NCI-H1694 treated with DMSO at 0.1 percent for 48 hours (cell line): ENCODE results near the gene SLC12A8.

Experiments used
- DNase-seq: peaks from one replicate; lab custom pipeline; 2025; lab: John Stamatoyannopoulos, UW

SLC12A8 gene

DNA sequence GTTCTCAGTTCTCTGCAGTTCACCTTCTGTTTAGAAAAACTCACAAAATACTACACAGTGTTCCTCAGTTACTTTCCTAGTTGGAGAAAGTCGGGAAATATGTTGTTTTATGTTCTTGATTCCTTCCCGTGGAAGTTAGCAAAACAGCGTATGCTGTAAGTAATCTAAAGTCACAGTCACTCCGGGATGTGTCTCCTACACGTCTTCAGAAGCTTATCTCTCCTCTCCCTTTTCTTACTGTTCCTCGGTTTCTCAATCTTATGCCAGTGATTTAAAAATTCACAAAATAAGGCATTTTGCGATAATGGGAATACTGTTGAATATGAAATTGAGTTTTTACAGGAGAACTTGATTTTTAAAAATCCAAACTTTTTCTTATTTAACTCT lies 158.5 kb downstream of the SLC12A8 start:
- DNase-seq = no peak

DNA sequence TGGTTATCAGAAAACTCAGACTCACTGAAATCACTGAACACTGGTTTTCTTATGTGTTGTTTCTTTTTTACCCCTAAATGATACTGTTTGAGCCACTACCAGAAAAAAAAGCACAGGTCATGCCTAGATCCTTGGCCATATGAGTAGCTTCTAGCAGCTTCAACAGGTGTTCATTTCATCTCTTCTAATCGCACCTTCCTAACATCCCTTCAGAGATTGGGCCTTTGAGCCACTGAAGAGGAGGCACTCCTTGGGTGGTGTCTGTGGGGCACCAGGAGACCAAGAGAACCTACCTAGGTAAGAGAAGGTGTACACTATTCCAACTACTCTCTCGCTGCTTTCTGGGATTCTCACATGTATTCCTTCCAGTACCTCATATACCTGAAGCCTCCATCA lies 159.2 kb downstream of the SLC12A8 start:
- DNase-seq = no peak

DNA sequence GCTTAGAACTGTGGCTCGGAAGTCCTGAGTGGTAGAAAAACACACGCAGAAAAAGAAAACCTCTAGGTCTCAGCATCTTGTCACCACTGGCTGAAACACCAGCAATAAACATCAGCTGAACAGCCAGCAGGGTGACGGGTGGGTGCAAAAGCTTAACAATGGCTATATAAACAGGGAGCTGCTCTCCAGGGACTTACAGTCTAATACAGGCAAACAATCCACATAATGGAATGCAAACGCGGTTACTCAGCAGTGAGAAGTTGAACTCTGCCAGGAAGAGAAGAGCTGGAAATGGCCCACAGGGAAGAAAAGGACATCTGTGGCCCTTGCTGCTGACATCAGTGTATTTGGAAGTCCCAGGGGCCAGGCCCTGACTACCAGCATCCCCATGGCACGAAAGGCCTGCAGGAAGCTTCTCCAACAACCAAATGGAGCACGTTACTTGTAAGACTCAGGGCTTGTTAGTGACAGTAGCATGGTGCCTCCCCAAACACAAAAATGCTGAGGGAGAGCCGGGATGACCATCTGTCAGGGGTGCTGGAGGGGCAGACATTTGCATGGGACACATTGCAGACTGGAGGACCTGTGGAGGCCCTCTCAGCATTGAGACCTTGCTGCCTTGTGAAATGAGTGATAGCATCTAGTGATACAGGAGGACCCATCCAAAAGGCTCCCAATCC lies 159.8 kb downstream of the SLC12A8 start:
- no peak for DNase-seq

DNA sequence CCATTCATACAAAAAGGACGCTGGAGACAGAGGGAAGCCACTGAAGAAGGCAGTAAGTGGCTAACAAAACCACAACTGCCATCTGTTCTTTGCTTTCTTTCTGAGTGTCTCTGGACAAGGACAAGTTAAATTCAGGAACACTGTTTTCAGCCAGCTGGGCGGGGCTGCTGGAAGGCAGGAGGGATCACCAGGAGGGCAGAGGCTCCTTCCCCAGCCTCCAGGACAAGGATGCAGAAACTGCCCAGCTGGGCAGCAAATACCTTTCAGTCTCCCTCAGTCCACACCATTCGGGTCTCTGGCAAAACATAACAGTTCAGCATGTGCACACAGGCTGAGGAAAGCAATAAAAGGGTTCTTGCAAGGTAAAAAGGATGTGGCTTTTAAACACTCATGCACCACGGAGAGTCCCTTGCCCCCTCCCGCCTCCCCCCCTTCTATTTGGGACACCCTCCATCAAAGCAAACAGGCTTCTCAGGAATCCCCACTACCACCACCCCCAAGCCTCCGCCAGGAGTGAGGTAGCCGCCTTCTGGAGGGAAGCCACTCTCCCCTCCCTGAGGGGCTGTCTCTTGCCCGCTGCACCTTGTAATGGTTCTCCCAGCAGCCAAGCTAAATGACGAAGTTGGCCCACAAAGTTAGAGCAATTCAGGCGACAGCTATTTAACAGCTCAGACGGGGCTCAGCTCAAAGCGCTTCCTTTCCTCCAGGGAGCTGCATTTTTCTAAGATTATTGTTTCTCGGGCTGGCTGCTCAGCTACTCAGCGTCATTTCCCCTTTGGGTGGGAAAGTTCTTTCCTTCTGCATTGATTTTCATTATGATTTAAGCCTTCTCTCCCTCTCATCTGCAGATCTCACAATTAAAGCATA lies 160.6 kb downstream of the SLC12A8 start:
- DNase-seq = no peak

DNA sequence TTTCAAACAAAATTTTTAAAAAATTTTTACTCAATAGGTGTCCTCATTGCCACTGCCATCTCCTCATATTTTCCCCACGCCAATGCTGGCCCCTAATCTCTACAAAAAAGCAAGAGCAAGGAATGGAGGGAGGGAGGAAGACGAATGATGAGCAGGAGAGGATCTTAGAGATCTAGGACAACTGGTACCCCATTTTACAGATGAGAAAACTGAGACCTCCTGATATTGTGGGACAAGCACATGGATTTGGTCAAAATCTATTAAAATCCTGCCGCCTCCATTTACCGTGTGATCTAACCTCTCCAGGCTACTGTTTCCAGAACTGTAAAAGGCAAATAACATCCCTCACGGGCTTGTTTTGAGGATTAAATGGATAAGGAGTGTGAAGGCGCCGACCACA lies 161.3 kb downstream of the SLC12A8 start:
- DNase-seq = no peak

DNA sequence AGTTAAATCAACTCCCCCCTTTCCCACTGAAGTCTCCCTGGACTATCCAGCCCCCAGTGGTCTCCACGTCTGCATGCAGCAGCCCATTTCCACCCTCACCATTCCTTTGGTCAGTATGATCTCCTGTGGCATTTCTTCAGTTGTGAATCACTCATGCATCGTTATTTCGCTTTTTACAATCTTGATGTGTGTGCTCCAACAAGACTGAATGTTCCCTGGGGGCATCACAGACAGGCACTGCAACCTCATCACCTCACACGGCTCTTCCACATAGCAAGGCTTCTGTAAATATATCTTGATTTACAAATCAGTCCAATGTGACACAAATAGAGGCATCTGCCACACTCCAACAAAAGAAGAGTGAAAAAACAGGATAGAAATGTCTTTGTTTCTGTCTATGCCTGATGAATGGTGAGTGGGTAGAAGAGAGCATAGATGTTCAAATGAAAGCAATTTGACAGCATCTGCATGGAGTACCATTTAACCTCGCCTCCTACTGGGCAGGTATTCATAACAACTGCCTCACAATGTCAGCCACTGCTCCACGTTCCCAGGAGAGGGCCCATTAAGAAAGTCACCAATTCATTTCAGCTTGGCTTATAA lies 162.0 kb downstream of the SLC12A8 start:
- no peak for DNase-seq

DNA sequence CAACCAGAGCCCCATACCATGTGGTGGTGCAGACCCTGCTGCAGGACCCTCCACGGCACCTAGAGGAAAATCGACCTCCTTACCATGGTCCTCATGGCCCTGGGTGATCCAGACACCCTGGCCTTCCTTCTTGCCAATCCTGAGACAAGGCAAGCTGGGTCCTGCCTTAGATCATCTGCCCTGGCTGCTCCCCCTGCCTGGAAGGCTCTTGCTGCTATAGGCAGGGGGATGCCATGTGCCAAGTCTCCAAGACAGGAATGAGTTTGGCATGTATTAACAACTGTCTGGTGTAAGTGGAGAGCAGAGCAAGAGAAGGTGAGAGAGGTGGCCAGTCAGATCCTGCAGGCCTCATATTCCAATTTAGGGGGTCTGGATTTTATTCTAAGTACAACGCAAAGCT lies 164.3 kb downstream of the SLC12A8 start:
- DNase-seq = no peak

DNA sequence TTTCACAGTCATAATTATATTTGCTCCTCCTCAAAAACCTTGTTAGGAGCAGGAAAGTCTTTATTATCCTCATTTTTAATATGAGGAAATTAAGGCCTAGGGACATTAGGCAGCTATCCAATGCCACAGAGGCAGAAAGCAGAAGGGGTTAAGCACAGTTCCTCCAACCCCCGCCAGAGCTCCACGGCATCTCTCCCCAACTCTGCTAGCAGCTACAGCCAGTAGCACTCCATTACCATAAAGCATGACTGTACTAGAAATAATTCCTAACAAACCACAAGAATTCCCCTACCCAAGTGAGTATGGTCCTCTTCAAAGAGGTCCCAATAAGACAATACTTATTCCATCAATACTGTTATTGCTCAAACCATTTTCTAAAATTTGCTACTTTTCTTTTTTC lies 166.6 kb downstream of the SLC12A8 start:
- no peak for DNase-seq

DNA sequence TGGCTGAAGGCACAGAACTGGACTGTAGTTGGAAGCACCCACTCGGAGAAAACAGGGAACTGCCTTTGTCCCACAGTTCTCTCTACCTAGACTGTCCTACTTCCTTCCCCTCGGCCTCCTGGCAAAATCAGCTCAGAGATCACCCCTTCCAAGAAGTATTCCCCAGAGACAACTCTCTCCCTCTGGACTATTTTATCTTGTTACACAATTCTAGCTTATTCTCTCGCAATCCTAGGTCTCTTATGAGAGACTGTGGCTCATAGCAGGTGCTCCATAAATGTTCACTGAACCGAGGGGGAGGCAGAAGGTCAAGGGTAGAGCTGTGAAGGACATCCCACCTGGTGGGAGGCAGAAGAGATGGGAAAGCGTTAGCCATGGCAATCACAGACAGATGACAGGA lies 167.4 kb downstream of the SLC12A8 start:
- DNase-seq = no peak

DNA sequence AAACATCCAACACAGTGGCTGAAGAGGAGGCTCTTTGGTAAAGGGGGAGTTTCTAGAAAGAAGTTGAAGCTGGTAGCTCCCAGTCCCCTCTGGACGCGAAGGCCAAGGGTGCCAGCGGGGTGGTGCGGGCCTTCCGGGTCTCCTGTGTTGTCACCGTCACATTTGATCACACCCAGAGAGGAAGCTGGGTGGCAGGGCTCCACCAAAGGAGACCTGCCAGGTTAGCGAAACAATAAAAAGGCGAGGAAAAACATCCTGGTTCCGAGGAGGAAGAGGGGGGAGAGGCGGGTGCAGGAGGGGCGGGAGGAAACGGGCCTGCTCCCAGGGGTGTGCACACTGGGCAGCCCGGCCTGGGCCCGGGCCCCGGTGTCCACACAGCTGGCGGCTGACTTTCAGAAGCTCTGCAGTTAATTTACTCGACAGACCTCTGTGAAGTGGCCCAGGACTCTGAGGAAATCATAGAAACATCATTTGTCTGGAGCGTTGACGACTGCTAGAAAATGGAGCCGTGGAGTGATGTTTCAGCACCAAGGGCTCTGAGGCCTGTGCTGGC lies 168.9 kb downstream of the SLC12A8 start:
- DNase-seq = no peak

DNA sequence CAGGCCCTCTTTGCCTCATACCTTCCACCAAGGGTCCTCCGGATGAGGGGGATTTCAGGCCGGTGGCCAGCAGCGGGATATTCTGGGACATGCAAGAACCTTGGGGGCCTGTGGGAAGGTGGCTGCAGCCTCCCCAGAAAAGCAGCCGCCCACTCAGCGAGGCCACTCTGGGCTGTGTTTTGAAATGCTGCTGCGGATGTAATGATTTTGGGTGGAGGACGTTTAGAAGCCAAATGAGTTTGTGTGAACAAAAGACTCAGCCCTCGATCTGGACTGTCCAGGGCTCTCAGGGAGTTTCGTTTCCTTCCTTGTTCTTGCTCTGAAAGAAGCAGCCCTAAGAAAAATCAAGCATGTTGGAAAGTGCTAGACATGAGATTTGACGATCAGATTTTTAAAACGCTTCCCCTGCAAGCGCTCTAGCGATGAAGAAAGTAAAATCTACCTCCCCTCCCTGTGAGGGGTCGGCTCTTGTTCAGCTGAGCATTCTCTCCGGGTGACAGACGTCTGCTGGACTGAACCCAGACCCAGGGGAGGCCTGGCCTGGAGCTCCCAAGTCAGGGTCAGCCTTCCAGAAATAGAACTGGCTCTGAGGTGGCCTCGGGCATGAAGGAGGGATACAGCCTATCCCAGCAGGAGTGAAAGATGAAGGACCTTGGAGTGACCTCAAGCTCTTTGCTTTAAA lies 169.7 kb downstream of the SLC12A8 start:
- DNase-seq = no peak

DNA sequence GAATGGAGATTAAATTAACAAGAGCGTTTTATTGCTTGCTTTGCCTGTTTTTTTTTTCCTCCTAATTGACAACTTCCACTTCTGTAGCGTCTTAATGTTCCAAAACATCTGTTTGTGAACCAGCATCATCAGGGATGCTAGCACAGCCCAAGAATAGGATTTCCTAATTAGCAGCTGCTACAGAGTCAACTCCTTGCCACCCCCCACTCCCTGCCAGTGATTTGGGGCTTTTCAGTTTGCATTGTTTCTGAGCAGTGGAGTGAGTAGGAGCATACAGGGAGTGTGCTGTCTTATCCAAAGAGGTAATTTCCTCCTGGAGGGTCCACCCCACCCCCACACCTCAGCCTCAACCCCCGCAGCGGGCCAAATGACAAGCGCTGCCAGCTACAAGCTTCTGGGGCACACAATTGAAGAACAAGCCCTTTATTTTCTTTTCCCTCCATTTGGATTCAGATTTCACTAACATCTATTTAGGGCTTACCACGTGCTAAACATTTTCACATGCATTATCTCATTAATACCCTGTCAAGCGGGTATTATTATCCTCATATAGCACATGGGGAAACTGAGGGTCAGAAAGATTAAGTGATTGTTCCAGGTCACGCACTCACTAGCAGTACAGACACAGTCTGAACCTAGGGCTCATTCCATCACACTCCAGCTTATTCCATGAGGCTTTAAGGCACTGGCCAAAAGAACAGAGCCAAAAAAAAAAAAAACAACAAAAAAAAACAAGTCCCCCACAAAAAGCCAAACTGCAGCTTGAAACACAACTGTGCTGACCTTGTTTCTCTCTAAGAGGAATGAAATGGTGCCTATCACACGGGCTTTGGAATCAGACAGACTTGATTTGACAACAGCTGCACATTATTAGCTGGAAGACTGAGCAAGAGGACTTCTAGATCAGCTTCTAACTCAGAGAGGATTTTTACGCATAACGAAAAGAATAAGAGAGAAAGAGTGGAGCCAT lies 173.1 kb downstream of the SLC12A8 start:
- DNase-seq = peak; percentile 8

DNA sequence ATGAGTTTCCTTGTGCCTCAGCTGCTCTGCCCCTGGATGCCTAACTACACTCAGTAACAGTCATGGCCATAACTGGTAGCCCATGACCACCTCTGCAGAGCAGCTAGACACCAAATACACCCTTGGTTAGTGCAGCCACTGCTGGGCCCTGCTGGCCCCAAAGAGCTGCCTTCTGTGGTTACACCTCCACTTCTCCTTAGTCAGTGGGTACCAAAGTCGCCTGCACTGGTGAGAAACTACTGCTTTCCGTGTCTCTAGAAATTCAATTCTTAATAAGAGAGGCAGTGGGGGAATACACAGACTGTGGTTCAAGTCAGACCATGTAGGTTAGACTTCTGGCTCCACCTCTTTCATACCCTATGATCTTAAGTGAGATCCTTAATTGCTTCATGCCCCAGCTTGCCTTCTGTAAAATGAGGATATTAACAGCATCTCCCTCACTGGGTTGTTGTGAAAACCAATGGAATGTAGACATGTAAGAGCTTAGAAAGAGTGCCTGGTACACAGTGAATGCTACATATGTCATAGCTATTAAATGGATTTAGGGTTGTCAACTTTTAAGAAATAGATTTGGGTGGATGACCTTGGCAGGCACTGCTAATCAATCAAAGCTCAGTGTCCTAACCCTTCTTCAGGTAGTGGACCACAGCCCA lies 174.9 kb downstream of the SLC12A8 start:
- DNase-seq = no peak

DNA sequence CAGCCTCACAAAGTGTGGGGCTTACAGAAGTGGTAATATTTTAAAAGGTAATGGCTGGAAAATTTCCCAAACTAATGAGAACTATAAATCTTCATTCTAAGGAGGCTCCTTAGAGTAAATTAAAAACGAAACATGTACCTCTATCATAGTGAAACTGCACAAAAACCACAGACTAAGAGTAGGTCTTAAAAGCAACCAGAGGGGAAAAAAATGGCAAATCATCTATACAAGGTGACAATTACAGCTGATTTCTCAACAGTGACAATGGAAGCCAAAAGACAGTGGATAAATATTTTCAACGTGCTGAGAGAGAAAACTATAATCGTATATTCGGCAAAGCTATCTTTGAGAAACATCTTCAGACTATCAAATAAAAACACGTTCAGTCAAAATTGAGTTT lies 177.3 kb downstream of the SLC12A8 start:
- no peak for DNase-seq

DNA sequence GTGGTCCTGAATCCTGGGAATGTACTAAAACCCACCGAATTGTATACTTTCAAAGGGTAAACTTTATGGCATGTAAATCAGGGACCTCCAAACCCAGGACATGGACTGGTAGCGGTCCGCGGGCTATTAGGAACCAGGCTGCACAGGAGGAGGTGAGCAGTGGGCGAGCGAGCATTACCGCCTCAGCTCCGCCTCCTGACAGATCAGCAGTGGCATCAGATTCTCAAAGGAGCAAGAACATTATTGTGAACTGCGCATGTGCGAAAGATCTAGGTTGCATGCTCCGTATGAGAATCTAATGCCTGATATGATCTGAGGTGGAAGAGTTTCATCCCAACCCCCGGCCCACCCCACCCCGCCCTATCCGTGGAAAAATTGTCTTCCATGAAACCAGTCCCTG lies 178.9 kb downstream of the SLC12A8 start:
- no peak for DNase-seq

DNA sequence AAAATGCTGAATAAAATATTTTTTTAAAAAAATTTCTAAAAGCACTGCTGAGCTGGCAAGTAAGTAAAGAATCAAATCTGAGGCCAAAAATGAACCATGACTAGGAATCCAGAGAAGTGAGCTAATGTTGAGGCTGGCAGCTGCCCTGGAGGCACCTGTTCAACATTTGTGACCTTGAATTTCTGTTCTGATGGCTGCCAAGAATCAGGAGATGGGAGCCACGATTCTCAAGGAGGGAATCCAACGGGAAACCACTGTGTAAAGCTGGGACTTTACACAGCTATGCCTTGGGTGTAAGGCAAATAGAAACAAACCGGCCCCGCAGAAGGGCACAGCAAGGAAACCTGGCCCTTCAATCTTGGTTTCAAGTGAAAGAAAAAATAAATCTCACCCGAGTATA lies 179.4 kb downstream of the SLC12A8 start:
- no peak for DNase-seq

DNA sequence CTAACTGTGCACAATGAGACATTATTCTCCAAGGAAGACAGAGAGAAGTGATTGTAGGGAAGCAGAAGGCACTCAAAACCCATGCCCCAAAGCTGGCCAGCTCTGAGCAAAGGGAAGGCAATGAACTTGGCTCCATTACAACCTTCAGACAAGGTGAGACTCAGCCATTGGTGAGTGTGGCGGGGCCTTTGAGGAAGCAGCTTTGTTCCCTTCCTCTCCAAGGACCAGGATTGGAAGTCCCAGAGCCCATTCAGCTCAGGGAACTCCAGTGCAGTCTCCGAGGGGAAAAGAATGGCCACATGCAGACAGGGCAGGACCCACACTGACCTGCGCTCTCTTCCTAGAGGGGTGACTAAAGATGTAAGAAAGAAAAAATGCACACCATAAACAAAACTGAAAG lies 179.9 kb downstream of the SLC12A8 start:
- DNase-seq = no peak
